K562 (cell line): Measurements from ENCODE around the gene IRAG1. TPM values are rescaled to one million over a fixed set of nuclear protein-coding genes. Genes with fewer than 3 reads are reported as not detected.
A peak's percentile ranks its signal among the peaks of the same experiment; 100 is the strongest.

Experiments used
- ARID1B ChIP-seq: fragments of 450-650 bp; IDR thresholded peaks from 2 replicates; pipeline ENCODE4 v1.6.1; 2016; ENCODE audit warnings: antibody characterized with exemption, mild to moderate bottlenecking, inconsistent platforms
- CCAR2 ChIP-seq: fragments of 200-400 bp; formaldehyde crosslinking; IDR thresholded peaks from 2 replicates; pipeline ENCODE4 v1.6.1; 2017; ENCODE audit warnings: mild to moderate bottlenecking, low read depth, low read length
- MAZ ChIP-seq, 2 experiments: fragments of 450-650 bp in 1 of 2; sonication (generic) in 1 of 2; formaldehyde crosslinking; IDR thresholded peaks in 1 of 2; conservative IDR thresholded peaks in 1 of 2; 2 replicates each; pipeline versions ENCODE4 v1.4.0 to v1.5.0; 2020; ENCODE audit warnings: mild to moderate bottlenecking in 1 of 2, missing genetic modification reagents in 1 of 2
- MYC ChIP-seq, 2 experiments: fragments of 250-450 bp in 1 of 2; sonication (Bioruptor Pico) in 1 of 2; IDR thresholded peaks; 2 replicates each; pipeline versions ENCODE4 v1.5.1 to v1.6.1; 2012 to 2021; ENCODE audit warnings: low read depth in 2 of 2, borderline replicate concordance in 1 of 2, improper control_type of control experiment in 1 of 2, low read length in 1 of 2, mild to moderate bottlenecking in 1 of 2, moderate library complexity in 1 of 2
- NFIC ChIP-seq: fragments of 450-650 bp; IDR thresholded peaks from 2 replicates; pipeline ENCODE4 v1.6.1; 2017; ENCODE audit warnings: mild to moderate bottlenecking, inconsistent platforms
- SMAD3 ChIP-seq: fragments of 450-650 bp; formaldehyde crosslinking; conservative IDR thresholded peaks from 2 replicates; pipeline ENCODE4 v1.4.0; 2020; ENCODE audit warnings: mild to moderate bottlenecking
- TRIM28 ChIP-seq: fragments of 450-650 bp; IDR thresholded peaks from 2 replicates; pipeline ENCODE4 v1.6.1; 2017
- ZFP30 ChIP-seq: fragments of 250-450 bp; sonication (Bioruptor Pico); IDR thresholded peaks from 2 replicates; pipeline ENCODE4 v1.8.0; 2022; ENCODE audit warnings: moderate library complexity, mild to moderate bottlenecking, inconsistent platforms, borderline replicate concordance
- ZHX1 ChIP-seq: fragments of 150-350 bp; conservative IDR thresholded peaks from 2 replicates; pipeline ENCODE4 v1.6.1; 2014; ENCODE audit warnings: low read length
- ZNF217 ChIP-seq: sonication (generic); formaldehyde crosslinking; IDR thresholded peaks from 2 replicates; pipeline ENCODE4 v1.8.0; 2022; ENCODE audit warnings: mild to moderate bottlenecking, missing genetic modification reagents
- ZNF3 ChIP-seq: fragments of 250-450 bp; sonication (Bioruptor Pico); IDR thresholded peaks from 2 replicates; pipeline ENCODE4 v1.5.0; 2021; ENCODE audit warnings: mild to moderate bottlenecking, moderate library complexity
- polyA plus RNA-seq, 8 experiments: library from polyadenylated mRNA; depleted of rRNA in 4 of 8; stranded (reverse) in 5 of 8; unstranded in 3 of 8; fragments of >200 nt; fragmentation: Nextera tagmentation in 2 of 8; fragmentation: Illumina TruSeq in 1 of 8; extraction: Ambion mirVana in 2 of 8; extraction: Trizol in 1 of 8; gene quantifications; 2 replicates each; pipeline versions ENCODE4 v1.2.1 to v1.2.3, GENCODE V29; 2011 to 2014; ENCODE audit warnings: inconsistent platforms in 1 of 8, missing spikeins in 1 of 8
- total RNA-seq, 7 experiments: library from RNA; depleted of rRNA in 6 of 7; stranded (reverse); fragments of >200 nt in 6 of 7; fragmentation: Illumina TruSeq in 2 of 7; extraction: Trizol in 2 of 7; gene quantifications; 2 replicates each; pipeline versions ENCODE4 v1.2.1 to v1.2.3, GENCODE V29; 2011 to 2021; ENCODE audit warnings: low replicate concordance in 1 of 7
- TF ChIP-seq, protein P1 (sequence below), 2 experiments: fragments of 450-650 bp; formaldehyde crosslinking in 1 of 2; IDR thresholded peaks; 2 replicates each; pipeline versions ENCODE4 v1.4.0 to v1.6.1; 2014 to 2020; ENCODE audit warnings: mild to moderate bottlenecking in 2 of 2, borderline replicate concordance in 1 of 2, low read depth in 1 of 2
- TF ChIP-seq, protein P2 (sequence below): fragments of 450-650 bp; IDR thresholded peaks from 2 replicates; pipeline ENCODE4 v1.6.1; 2016; ENCODE audit warnings: mild to moderate bottlenecking

Gene IRAG1
- total and polyA plus RNA-seq, 9 of the 15 experiments (the other 6 are each of a cell fraction or from before 2014, with no cell fraction given) = 0.01 to 0.22 (median 0.09) TPM; not detected in 1

DNA sequence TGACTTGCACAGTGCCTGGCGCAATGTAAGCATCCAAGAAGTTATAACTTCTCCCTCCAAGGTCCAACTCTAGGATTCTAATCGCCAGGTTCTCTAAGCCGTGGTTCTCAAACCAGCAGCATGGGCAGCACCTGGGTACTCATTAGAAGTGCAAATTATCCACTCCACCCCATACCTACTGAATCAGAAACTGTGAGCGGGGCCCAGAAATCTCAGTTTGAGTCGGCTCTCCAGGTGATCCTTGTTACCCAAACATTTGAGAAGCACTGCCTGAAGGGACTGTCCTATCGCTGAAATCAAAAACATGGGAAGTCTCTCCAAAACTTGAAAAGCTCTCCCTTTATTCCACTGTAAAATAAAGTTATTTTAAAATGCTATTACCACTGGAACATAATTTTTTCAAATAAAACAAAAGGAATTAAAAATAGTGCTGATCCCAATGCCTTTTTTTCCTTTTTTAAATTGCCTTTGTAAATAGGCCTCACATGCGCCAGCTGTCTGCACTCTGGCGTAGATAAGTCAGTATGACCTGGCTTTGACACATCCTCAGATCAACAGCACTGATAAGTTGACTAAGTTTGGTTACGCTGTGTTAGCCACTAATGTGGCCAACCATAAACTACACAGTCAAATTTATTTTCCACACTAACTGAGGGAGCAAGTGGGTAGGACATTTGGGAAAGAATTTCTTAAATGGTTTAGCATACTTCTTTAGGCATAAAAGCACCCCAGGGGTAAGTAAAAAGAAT, 49.1 kb upstream of the IRAG1 start (continued):
- TF ChIP-seq, protein P1, sequence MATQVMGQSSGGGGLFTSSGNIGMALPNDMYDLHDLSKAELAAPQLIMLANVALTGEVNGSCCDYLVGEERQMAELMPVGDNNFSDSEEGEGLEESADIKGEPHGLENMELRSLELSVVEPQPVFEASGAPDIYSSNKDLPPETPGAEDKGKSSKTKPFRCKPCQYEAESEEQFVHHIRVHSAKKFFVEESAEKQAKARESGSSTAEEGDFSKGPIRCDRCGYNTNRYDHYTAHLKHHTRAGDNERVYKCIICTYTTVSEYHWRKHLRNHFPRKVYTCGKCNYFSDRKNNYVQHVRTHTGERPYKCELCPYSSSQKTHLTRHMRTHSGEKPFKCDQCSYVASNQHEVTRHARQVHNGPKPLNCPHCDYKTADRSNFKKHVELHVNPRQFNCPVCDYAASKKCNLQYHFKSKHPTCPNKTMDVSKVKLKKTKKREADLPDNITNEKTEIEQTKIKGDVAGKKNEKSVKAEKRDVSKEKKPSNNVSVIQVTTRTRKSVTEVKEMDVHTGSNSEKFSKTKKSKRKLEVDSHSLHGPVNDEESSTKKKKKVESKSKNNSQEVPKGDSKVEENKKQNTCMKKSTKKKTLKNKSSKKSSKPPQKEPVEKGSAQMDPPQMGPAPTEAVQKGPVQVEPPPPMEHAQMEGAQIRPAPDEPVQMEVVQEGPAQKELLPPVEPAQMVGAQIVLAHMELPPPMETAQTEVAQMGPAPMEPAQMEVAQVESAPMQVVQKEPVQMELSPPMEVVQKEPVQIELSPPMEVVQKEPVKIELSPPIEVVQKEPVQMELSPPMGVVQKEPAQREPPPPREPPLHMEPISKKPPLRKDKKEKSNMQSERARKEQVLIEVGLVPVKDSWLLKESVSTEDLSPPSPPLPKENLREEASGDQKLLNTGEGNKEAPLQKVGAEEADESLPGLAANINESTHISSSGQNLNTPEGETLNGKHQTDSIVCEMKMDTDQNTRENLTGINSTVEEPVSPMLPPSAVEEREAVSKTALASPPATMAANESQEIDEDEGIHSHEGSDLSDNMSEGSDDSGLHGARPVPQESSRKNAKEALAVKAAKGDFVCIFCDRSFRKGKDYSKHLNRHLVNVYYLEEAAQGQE (IDR thresholded peaks at IDR 0.05; ENCODE audit: borderline replicate concordance) = peak; percentile 24; the same call in 1 of the 2 replicates
- TF ChIP-seq, protein P1 (CRISPR knock-in tag; IDR thresholded peaks at IDR 0.05; ENCODE audit: low read depth) = no peak
- TF ChIP-seq MYC (IDR thresholded peaks at IDR 0.05; ENCODE audit: low read depth, low read length) (peak; percentile 55; the same call in 1 of the 2 replicates), MYC (CRISPR knock-in tag; IDR thresholded peaks at IDR 0.05; ENCODE audit: borderline replicate concordance, low read depth) (no peak), ZNF217 (CRISPR knock-in tag) (no peak), CCAR2 (no peak), ZFP30 (CRISPR knock-in tag) (no peak), ZHX1 (no peak), MAZ (CRISPR knock-in tag; conservative IDR thresholded peaks at IDR 0.05 in 1 of 2, IDR thresholded peaks at IDR 0.05 in 1 of 2) (peak; percentile 10 to 61; a peak in 3 of 4 replicates), TRIM28 (no peak), ZNF3 (CRISPR knock-in tag) (no peak), ARID1B (peak; percentile 92), SMAD3 (CRISPR knock-in tag) (no peak; the same call in 1 of the 2 replicates), NFIC (0 out of 2 replicates have a peak, but pooled peaks have one; percentile 7)
- TF ChIP-seq, protein P2, sequence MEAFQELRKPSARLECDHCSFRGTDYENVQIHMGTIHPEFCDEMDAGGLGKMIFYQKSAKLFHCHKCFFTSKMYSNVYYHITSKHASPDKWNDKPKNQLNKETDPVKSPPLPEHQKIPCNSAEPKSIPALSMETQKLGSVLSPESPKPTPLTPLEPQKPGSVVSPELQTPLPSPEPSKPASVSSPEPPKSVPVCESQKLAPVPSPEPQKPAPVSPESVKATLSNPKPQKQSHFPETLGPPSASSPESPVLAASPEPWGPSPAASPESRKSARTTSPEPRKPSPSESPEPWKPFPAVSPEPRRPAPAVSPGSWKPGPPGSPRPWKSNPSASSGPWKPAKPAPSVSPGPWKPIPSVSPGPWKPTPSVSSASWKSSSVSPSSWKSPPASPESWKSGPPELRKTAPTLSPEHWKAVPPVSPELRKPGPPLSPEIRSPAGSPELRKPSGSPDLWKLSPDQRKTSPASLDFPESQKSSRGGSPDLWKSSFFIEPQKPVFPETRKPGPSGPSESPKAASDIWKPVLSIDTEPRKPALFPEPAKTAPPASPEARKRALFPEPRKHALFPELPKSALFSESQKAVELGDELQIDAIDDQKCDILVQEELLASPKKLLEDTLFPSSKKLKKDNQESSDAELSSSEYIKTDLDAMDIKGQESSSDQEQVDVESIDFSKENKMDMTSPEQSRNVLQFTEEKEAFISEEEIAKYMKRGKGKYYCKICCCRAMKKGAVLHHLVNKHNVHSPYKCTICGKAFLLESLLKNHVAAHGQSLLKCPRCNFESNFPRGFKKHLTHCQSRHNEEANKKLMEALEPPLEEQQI = no peak
